PC-9 (cell line): ENCODE data around the gene KIAA0232. TPM values are rescaled to one million over a fixed set of nuclear protein-coding genes. Genes with fewer than 3 reads are reported as not detected.

ENCODE experiments used
- BruUV-seq: library from RNA; stranded (reverse); fragments of 400-500 nt; replicated peaks from 2 replicates; lab custom pipeline; 2021; lab: Mats Ljungman, UMichigan
- CTCF ChIA-PET: fragments of 300-600 bp; sonication (Branson Sonifier 250); formaldehyde crosslinking; loops from one replicate; lab custom pipeline; 2022; ENCODE audit warnings: antibody characterized with exemption; lab: Charles Lee
- POLR2A ChIA-PET: fragments of 300-600 bp; sonication (Branson Sonifier 250); formaldehyde crosslinking; loops from one replicate; lab custom pipeline; 2022; ENCODE audit warnings: antibody characterized with exemption; ENCODE audit not compliant: unreplicated experiment; lab: Charles Lee
- DNase-seq, 2 experiments: peaks; one replicate each; pipeline versions ENCODE4 v3.0.0 to v3.0.0-alpha.2; 2015 to 2022; ENCODE audit warnings: mixed read lengths in 1 of 2
- H2AFZ ChIP-seq: fragments of 200-600 bp; sonication (generic); 2 replicates; pipeline ENCODE4 v1.8.1; 2017; ENCODE audit warnings: antibody characterized with exemption
- H3F3A ChIP-seq: fragments of 200-600 bp; sonication (generic); 2 replicates; pipeline ENCODE4 v1.8.1; 2017; ENCODE audit warnings: antibody characterized with exemption, mild to moderate bottlenecking, low read depth; ENCODE audit not compliant: insufficient read depth
- H3K27ac ChIP-seq: fragments of 200-600 bp; sonication (generic); 2 replicates; pipeline ENCODE4 v1.6.1; 2016; ENCODE audit warnings: mixed run types
- H3K27me3 ChIP-seq: fragments of 200-600 bp; sonication (generic); 2 replicates; pipeline ENCODE4 v1.6.1; 2016; ENCODE audit warnings: low read depth, mixed run types; ENCODE audit not compliant: insufficient read depth
- H3K36me3 ChIP-seq: fragments of 200-600 bp; sonication (generic); 2 replicates; pipeline ENCODE4 v1.6.1; 2016; ENCODE audit warnings: low read depth, mixed run types
- H3K4me1 ChIP-seq: fragments of 200-600 bp; sonication (generic); replicated peaks from 2 replicates; pipeline ENCODE4 v1.6.1; 2016; ENCODE audit warnings: mixed run types; ENCODE audit not compliant: insufficient read depth
- H3K4me2 ChIP-seq: fragments of 200-600 bp; sonication (generic); 2 replicates; pipeline ENCODE4 v1.6.1; 2017; ENCODE audit warnings: mixed run types
- H3K4me3 ChIP-seq: fragments of 200-600 bp; sonication (generic); 2 replicates; pipeline ENCODE4 v1.6.1; 2016; ENCODE audit warnings: mixed run types
- H3K79me2 ChIP-seq: fragments of 200-600 bp; sonication (generic); 2 replicates; pipeline ENCODE4 v1.6.1; 2017; ENCODE audit warnings: low read depth, mixed run types
- H3K9me2 ChIP-seq: fragments of 200-600 bp; sonication (generic); 2 replicates; pipeline ENCODE4 v1.8.1; 2017; ENCODE audit warnings: mild to moderate bottlenecking; ENCODE audit not compliant: insufficient read depth
- H3K9me3 ChIP-seq: fragments of 200-600 bp; sonication (generic); 2 replicates; pipeline ENCODE4 v1.8.1; 2016; ENCODE audit warnings: low read depth; ENCODE audit not compliant: insufficient read depth
- H4K20me1 ChIP-seq: fragments of 200-600 bp; sonication (generic); 2 replicates; pipeline ENCODE4 v1.8.1; 2017; ENCODE audit not compliant: insufficient read depth
- EZH2 ChIP-seq: fragments of 200-600 bp; sonication (generic); IDR thresholded peaks from 2 replicates; pipeline ENCODE4 v1.8.0; 2017; ENCODE audit warnings: antibody characterized with exemption, low read depth
- intact Hi-C: fragments of 100-400 bp; cut with micrococcal nuclease; formaldehyde crosslinking; loops from one replicate; pipeline ENCODE4 v1.10.0; 2022; ENCODE audit not compliant: unreplicated experiment
- total RNA-seq: library from RNA; stranded (reverse); gene quantifications from 2 replicates; pipeline ENCODE4 v1.2.3, GENCODE V29; 2021
- TF ChIP-seq, protein P1 (sequence below): fragments of 200-600 bp; sonication (generic); conservative IDR thresholded peaks from 2 replicates; pipeline ENCODE4 v1.6.1; 2017; ENCODE audit warnings: mixed run types, antibody characterized with exemption, mild to moderate bottlenecking, moderate library complexity

The KIAA0232 gene
- total RNA-seq, 1 experiment from 2014 or later, result 24.7 TPM

DNA sequence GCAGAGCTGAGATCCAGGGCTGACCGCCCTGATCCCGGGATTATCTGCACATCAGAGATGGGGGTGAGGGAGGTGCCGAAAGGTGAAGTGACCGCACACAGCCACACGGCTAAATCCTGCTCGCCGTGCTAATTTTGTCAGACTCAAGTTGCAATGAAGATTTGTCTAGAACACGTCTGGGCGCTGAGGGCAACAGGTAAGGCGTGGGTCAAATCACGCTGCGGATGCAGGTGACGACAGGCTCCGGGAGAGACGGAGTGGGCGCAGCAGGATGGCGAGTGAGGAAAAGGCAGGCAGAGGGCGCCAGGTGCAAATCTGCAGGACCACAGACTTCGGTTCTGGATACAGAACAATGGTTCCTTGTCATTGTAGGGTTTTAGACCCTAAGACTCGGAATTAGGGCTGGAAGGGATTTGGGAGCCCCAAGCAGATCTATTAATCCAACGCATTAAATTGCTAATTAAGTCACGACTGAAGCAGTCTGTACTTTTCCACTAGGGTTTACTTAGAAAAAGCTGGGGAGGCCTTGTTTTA, 125.2 kb downstream of the KIAA0232 start:
- H3K9me3 ChIP-seq, result no peaks in the 10 kb centered on the region
- peak in 1 of 2 experiments; percentile 15 for DNase-seq
- no peaks in the 10 kb centered on the region for H3K27me3 ChIP-seq
- intact Hi-C loops, result loop anchor here (2.0 kb wide), 3 partner anchors 47 to 163 kb away; partner anchors contain the start of gene TADA2B
- no TSS peak for BruUV-seq
- H4K20me1 ChIP-seq, result no peaks in the 10 kb centered on the region
- no peak overlapping the region for H3K4me2 ChIP-seq
- POLR2A ChIA-PET, result no interaction called here
- H3K27ac ChIP-seq, result no peak overlapping the region
- H2AFZ ChIP-seq, result no peak overlapping the region
- CTCF ChIA-PET, result no interaction called here
- H3K9me2 ChIP-seq, result no peaks in the 10 kb centered on the region
- H3K4me1 ChIP-seq, result peaks cover 14% of the 10 kb centered on the region; the same call in 1 of the 2 replicates
- no peak overlapping the region for H3K4me3 ChIP-seq
- no peaks in the 10 kb centered on the region for H3F3A ChIP-seq
- TF ChIP-seq, protein P1, sequence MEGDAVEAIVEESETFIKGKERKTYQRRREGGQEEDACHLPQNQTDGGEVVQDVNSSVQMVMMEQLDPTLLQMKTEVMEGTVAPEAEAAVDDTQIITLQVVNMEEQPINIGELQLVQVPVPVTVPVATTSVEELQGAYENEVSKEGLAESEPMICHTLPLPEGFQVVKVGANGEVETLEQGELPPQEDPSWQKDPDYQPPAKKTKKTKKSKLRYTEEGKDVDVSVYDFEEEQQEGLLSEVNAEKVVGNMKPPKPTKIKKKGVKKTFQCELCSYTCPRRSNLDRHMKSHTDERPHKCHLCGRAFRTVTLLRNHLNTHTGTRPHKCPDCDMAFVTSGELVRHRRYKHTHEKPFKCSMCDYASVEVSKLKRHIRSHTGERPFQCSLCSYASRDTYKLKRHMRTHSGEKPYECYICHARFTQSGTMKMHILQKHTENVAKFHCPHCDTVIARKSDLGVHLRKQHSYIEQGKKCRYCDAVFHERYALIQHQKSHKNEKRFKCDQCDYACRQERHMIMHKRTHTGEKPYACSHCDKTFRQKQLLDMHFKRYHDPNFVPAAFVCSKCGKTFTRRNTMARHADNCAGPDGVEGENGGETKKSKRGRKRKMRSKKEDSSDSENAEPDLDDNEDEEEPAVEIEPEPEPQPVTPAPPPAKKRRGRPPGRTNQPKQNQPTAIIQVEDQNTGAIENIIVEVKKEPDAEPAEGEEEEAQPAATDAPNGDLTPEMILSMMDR, result no peak
- TF ChIP-seq EZH2, result no peak
- no peaks in the 10 kb centered on the region for H3K36me3 ChIP-seq
- peaks cover 18% of the 10 kb centered on the region; the same call in 1 of the 2 replicates for H3K79me2 ChIP-seq

- Histone ChIP-seq H3K4me3 (peak overlapping the region; percentile 78), H4K20me1 (no peaks in the 10 kb centered on the region), H2AFZ (peak overlapping the region; percentile 72), H3K27ac (peak overlapping the region; percentile 82; the same call in 1 of the 2 replicates), H3K27me3 (no peaks in the 10 kb centered on the region), H3K9me3 (no peaks in the 10 kb centered on the region), H3K9me2 (no peaks in the 10 kb centered on the region), H3K4me2 (peak overlapping the region; percentile 86), H3K79me2 (peaks cover 18% of the 10 kb centered on the region; the same call in 1 of the 2 replicates), H3K36me3 (no peaks in the 10 kb centered on the region), H3F3A (no peaks in the 10 kb centered on the region), H3K4me1 (peaks cover 14% of the 10 kb centered on the region; the same call in 1 of the 2 replicates)
- POLR2A ChIA-PET, result interaction anchor here (0.7 kb wide), 1 partner anchor 332 kb away, joined by 3 read pairs; no protein-coding TSS in a partner anchor
- TSS peak; percentile 85 for BruUV-seq
- CTCF ChIA-PET, result interaction anchor here (1.0 kb wide), 2 partner anchors 134 to 161 kb away, joined by 4 to 6 read pairs; a partner anchor contains a TSS
- no peak for DNase-seq
- TF ChIP-seq, protein P1, result no peak
- no peak for TF ChIP-seq EZH2
- intact Hi-C loops, result loop anchor here (1.0 to 2.0 kb wide), 4 partner anchors 46 to 162 kb away; partner anchors contain the start of gene TADA2B
Measured at GRCh38 chr4:6908432-6909112, 126.0 kb downstream of the KIAA0232 start.

DNA sequence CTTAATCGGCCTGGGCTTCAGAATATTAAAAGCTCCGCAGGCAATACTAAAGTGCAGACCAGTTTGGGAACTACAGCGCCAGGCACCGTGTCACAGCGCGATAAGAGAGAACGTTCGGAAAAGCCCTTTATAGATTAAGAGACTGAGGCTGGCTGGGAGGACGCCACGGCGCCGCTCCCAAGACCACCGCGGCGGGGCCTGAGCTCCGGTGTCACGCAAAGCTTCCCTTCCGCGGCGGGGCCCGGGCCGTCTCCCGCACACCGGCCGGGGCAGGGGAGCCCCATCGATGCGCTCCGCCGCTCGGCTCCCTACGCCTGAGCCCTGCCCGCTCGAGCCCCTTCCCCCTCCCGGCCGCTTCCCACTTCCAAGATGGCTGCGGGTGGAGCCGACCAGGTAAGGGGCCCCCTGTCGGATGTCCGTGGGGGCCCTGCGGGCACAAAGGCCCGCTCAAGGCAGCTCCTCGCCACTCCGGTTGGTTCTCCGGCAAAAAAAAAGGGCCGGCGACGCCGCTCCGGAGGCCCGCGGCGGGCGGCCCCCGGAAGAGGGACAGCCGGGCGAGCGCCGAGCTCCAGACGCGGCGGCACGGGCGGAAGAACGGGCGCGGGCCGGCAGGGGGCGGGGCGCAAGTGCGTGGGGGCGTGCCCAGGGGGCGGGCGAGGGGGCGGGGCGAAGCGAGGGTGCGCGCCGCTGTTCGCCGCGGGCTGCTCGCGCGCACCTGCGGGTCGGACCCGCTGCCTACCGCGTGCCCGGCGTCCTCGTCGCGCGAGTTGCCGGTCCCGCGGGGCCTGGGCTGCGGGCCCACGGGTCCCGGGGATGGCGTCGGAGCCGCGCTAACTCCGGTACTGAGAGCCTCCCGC, 126.8 kb downstream of the KIAA0232 start, which contains the start of gene TBC1D14:
TSS of gene TBC1D14 (plus strand) at position 714 of the 857 bp plus-strand sequence. CDS start 13,564 bp downstream, outside the sequence.
- Histone ChIP-seq H3F3A (no peaks in the 10 kb centered on the region), H4K20me1 (no peaks in the 10 kb centered on the region), H3K36me3 (no peaks in the 10 kb centered on the region), H2AFZ (peak within 1 kb of the TSS; percentile 72), H3K9me2 (no peaks in the 10 kb centered on the region), H3K4me3 (peak within 1 kb of the TSS; percentile 78), H3K79me2 (peaks cover 20% of the 10 kb centered on the region), H3K4me2 (peak within 1 kb of the TSS; percentile 98), H3K27me3 (no peaks in the 10 kb centered on the region), H3K9me3 (no peaks in the 10 kb centered on the region), H3K27ac (peak within 1 kb of the TSS; percentile 82), H3K4me1 (peaks cover 14% of the 10 kb centered on the region; the same call in 1 of the 2 replicates)
- DNase-seq, result peak; percentile 67 to 83
- ChIA-PET POLR2A (interaction anchor here (0.6 to 0.7 kb wide), 5 partner anchors 26 to 906 kb away, joined by 3 to 10 read pairs (median 4); no protein-coding TSS in a partner anchor), CTCF (interaction anchor here (0.6 to 1.0 kb wide), 5 partner anchors 45 to 911 kb away, joined by 3 to 6 read pairs (median 4); a partner anchor contains a TSS)
- no TSS peak for BruUV-seq
- intact Hi-C loops, result loop anchor here (1.0 to 2.0 kb wide), 4 partner anchors 45 to 161 kb away; partner anchors contain the start of gene TADA2B
- TF ChIP-seq, protein P1, result no peak; the same call in 1 of the 2 replicates
- TF ChIP-seq EZH2, result no peak
